Osteoblast (primary cell): ENCODE data around the gene LYRM7. TPM values are rescaled to one million over a fixed set of nuclear protein-coding genes. Genes with fewer than 3 reads are reported as not detected.
A peak's percentile ranks its signal among the peaks of the same experiment; 100 is the strongest.
"Not testable (repeated sequence)": the region's sequence is repeated elsewhere in the genome, so short reads cannot be mapped to it uniquely, and the experiment has no call there.

ENCODE experiments used
- DNase-seq: peaks from one replicate; pipeline ENCODE4 v3.0.0; 2011; ENCODE audit warnings: low spot score, mixed read lengths; ENCODE audit not compliant: insufficient read length; ENCODE audit errors: missing footprints
- H2AFZ ChIP-seq: 2 replicates; pipeline ENCODE4 v1.6.0; 2011; ENCODE audit warnings: mild to moderate bottlenecking, low read length
- H3K27ac ChIP-seq: 2 replicates; pipeline ENCODE4 v1.5.1; 2011; ENCODE audit warnings: mild to moderate bottlenecking, low read depth, low read length, moderate library complexity
- H3K27me3 ChIP-seq: 2 replicates; pipeline ENCODE4 v1.6.0; 2012; ENCODE audit warnings: mild to moderate bottlenecking, control low read depth, inconsistent platforms, low read length, moderate library complexity; ENCODE audit not compliant: insufficient read depth
- H3K36me3 ChIP-seq: 2 replicates; pipeline ENCODE4 v1.5.1; 2011; ENCODE audit warnings: mild to moderate bottlenecking, low read length, control low read depth, moderate library complexity; ENCODE audit not compliant: insufficient read depth
- H3K4me1 ChIP-seq: 2 replicates; pipeline ENCODE4 v1.5.1; 2011; ENCODE audit warnings: mild to moderate bottlenecking, low read length, control low read depth, moderate library complexity; ENCODE audit not compliant: insufficient read depth
- H3K4me2 ChIP-seq: 2 replicates; pipeline ENCODE4 v1.6.0; 2011; ENCODE audit warnings: mild to moderate bottlenecking, low read length; ENCODE audit not compliant: insufficient read depth
- H3K4me3 ChIP-seq: fragments of 200-600 bp; sonication (generic); 3 replicates; pipeline ENCODE4 v1.5.1; 2012; ENCODE audit warnings: mild to moderate bottlenecking, low read length, inconsistent platforms; ENCODE audit not compliant: insufficient read depth
- H3K79me2 ChIP-seq: 2 replicates; pipeline ENCODE4 v1.6.0; 2012; ENCODE audit warnings: mild to moderate bottlenecking, low read length, control low read depth, inconsistent platforms; ENCODE audit not compliant: insufficient read depth
- H3K9me3 ChIP-seq: 2 replicates; pipeline ENCODE4 v1.5.1; 2011; ENCODE audit warnings: low read depth, low read length, control low read depth
- H4K20me1 ChIP-seq: 2 replicates; pipeline ENCODE4 v1.6.0; 2012; ENCODE audit warnings: mild to moderate bottlenecking, low read length, control low read depth; ENCODE audit not compliant: insufficient read depth
- total RNA-seq: library from RNA; depleted of rRNA; stranded (reverse); fragments of >200 nt; gene quantifications from 2 replicates; pipeline ENCODE4 v1.2.3, GENCODE V29; 2012
- TF ChIP-seq, protein P1 (sequence below): IDR thresholded peaks from 2 replicates; pipeline ENCODE4 v1.5.1; 2011; ENCODE audit warnings: mild to moderate bottlenecking, low read depth, low read length, moderate library complexity; ENCODE audit errors: extremely low read depth

LYRM7 gene
- total RNA-seq, result 4.7 and 5.3 TPM in 2 replicates

DNA sequence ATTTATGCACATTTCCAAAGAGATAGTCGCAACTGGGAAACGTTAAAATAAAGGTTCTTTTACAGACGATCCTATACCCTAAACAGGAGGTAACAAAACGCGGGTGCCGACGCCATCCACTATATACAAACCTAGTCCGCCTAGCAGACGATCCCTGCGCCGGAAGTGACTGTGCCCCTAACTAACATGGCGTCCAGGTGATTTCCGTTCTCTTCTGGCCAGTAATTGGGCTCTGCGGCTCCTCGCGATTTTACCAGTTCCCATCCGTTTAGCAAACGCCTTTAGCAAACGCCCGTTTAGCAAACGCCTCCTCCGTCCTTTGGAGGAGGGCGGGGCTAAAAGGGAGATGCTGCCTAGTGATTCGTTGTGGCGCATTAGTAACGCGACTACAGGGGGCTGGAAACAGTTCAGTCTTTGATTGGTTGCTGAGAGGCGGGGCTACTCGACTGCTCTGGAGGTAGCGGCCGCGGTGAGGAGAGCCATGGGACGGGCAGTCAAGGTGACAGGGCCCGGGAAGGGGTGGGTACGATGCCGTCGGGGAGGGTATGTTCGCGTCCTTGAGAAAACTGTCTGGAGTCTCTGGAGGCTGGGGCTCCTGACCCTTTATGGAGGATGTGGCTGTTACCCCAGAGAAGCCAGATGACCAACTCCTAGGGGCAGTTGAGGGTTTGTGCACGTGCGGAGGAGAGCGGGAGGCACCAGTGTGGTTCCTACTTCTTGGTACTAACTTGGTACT is at the start of gene LYRM7:
Gene LYRM7 (plus strand): TSS at position 405 of the 736 bp plus-strand sequence. CDS start 77 bp downstream, at position 482.
- H3K27ac ChIP-seq, result peak within 1 kb of the TSS; percentile 40
- peaks cover 13% of the 10 kb centered on the region for H3K4me1 ChIP-seq
- peak within 1 kb of the TSS; percentile 84 for H3K4me3 ChIP-seq
- peaks cover 10% of the 10 kb centered on the region for H3K79me2 ChIP-seq
- H2AFZ ChIP-seq, result peak within 1 kb of the TSS; percentile 99
- no peaks in the 10 kb centered on the region for H3K27me3 ChIP-seq
- DNase-seq, result peak; percentile 96
- H4K20me1 ChIP-seq, result no peaks in the 10 kb centered on the region
- no peaks in the 10 kb centered on the region for H3K9me3 ChIP-seq
- TF ChIP-seq, protein P1, sequence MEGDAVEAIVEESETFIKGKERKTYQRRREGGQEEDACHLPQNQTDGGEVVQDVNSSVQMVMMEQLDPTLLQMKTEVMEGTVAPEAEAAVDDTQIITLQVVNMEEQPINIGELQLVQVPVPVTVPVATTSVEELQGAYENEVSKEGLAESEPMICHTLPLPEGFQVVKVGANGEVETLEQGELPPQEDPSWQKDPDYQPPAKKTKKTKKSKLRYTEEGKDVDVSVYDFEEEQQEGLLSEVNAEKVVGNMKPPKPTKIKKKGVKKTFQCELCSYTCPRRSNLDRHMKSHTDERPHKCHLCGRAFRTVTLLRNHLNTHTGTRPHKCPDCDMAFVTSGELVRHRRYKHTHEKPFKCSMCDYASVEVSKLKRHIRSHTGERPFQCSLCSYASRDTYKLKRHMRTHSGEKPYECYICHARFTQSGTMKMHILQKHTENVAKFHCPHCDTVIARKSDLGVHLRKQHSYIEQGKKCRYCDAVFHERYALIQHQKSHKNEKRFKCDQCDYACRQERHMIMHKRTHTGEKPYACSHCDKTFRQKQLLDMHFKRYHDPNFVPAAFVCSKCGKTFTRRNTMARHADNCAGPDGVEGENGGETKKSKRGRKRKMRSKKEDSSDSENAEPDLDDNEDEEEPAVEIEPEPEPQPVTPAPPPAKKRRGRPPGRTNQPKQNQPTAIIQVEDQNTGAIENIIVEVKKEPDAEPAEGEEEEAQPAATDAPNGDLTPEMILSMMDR, result no peak
- H3K4me2 ChIP-seq, result peak within 1 kb of the TSS; percentile 99
- H3K36me3 ChIP-seq, result no peaks in the 10 kb centered on the region

DNA sequence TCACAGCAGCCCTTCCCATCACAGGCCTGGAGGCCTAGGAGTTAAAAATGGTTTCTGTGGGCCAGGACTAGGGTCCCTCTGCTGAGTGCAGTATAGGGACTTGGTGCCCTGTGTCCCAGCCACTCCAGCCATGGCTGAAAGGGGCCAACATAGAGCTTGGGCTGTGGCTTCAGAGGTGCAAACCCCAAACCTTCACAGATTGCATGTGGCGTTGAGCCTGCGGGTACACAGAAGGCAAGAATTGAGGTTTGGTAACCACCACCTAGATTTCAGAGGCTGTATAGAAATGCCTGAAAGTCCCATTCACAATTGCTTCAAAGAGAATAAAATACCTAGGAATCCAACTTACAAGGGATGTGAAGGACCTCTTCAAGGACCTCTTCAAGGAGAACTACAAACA is 43.5 kb upstream of the LYRM7 start:
- not testable (repeated sequence) for H3K9me3 ChIP-seq, H2AFZ ChIP-seq, DNase-seq, H4K20me1 ChIP-seq, H3K79me2 ChIP-seq, H3K4me2 ChIP-seq, H3K4me1 ChIP-seq, H3K36me3 ChIP-seq, H3K27ac ChIP-seq, H3K4me3 ChIP-seq, H3K27me3 ChIP-seq

DNA sequence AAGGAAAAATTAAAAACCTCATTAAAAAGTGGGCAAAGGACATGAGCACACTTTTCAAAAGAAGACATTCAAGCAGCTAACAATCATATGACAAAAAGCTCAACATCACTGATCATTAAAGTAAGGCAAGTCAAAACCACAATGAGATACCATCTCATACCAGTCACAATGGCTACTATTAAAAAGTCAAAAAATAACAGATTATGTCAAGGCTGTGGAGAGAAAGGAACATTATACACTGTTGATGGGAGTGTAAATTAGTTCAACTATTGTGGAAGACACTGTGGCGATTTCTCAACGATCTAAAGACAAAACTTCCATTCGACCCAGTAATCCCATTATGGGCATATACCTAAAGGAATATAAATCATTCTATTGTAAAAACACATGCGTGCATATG is 41.4 kb upstream of the LYRM7 start:
- Histone ChIP-seq H3K4me3 (no peak overlapping the region), H3K4me2 (no peak overlapping the region), H3K79me2 (no peaks in the 10 kb centered on the region), H4K20me1 (no peaks in the 10 kb centered on the region), H3K36me3 (no peaks in the 10 kb centered on the region), H2AFZ (no peak overlapping the region), H3K27ac (no peak overlapping the region), H3K4me1 (no peaks in the 10 kb centered on the region), H3K27me3 (no peaks in the 10 kb centered on the region), H3K9me3 (no peaks in the 10 kb centered on the region)
- DNase-seq, result no peak
- TF ChIP-seq, protein P1, result no peak

DNA sequence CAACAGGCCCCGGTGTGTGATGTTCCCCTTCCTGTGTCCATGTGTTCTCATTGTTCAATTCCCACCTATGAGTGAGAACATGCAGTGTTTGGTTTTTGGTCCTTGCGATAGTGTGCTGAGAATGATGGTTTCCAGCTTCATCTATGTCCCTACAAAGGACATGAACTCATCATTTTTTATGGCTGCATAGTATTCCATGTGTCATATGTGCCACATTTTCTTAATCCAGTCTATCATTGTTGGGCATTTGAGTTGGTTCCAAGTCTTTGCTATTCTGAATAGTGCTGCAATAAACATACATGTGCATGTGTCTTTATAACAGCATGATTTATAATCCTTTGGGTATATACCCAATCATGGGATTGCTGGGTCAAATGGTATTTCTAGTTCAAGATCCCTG is 37.7 kb upstream of the LYRM7 start:
- H3K27ac ChIP-seq, H2AFZ ChIP-seq, H3K4me2 ChIP-seq, H4K20me1 ChIP-seq, H3K27me3 ChIP-seq, H3K36me3 ChIP-seq, H3K79me2 ChIP-seq, H3K9me3 ChIP-seq, DNase-seq, H3K4me3 ChIP-seq, H3K4me1 ChIP-seq: not testable (repeated sequence)

DNA sequence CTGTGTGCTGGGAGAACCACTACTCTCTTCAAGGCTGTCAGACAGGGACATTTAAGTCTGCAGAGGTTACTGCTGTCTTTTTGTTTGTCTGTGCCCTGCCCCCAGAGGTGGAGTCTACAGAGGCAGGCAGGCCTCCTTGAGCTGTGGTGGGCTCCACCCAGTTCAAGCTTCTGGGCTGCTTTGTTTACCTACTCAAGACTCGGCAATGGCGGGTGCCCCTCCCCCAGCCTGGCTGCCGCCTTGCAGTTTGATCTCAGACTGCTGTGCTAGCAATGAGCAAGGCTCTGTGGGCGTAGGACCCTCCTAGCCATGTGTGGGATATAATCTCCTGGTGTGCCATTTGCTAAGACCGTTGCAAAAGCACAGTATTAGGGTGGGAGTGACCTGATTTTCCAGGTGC is 32.3 kb upstream of the LYRM7 start:
- not testable (repeated sequence) for H3K4me2 ChIP-seq, H3K4me3 ChIP-seq, H4K20me1 ChIP-seq, H3K27me3 ChIP-seq, H3K27ac ChIP-seq, H3K36me3 ChIP-seq, H3K9me3 ChIP-seq, H3K4me1 ChIP-seq, H2AFZ ChIP-seq, DNase-seq, H3K79me2 ChIP-seq
